Osteocyte (in vitro differentiated cells): ENCODE results near the gene TNIP2. TPM values are rescaled to one million over a fixed set of nuclear protein-coding genes. Genes with fewer than 3 reads are reported as not detected.

Source experiments
- DNase-seq: peaks from one replicate; pipeline ENCODE4 v3.0.0; 2021; ENCODE audit warnings: mixed read lengths; ENCODE audit not compliant: unreplicated experiment; ENCODE audit errors: extremely low spot score
- H3K27ac Mint-ChIP-seq: one replicate; pipeline ENCODE4 v1.8.0; 2021; ENCODE audit warnings: mild to moderate bottlenecking, mixed read lengths; ENCODE audit not compliant: unreplicated experiment
- H3K27me3 Mint-ChIP-seq: one replicate; pipeline ENCODE4 v1.8.0; 2021; ENCODE audit warnings: mixed read lengths; ENCODE audit not compliant: unreplicated experiment
- H3K36me3 Mint-ChIP-seq: one replicate; pipeline ENCODE4 v1.8.0; 2021; ENCODE audit warnings: mixed read lengths; ENCODE audit not compliant: unreplicated experiment
- H3K4me1 Mint-ChIP-seq: one replicate; pipeline ENCODE4 v1.8.0; 2021; ENCODE audit warnings: mixed read lengths; ENCODE audit not compliant: unreplicated experiment
- H3K4me3 Mint-ChIP-seq: one replicate; pipeline ENCODE4 v1.8.0; 2021; ENCODE audit warnings: mild to moderate bottlenecking, moderate library complexity, mixed read lengths; ENCODE audit not compliant: unreplicated experiment
- H3K9me3 Mint-ChIP-seq: one replicate; pipeline ENCODE4 v1.8.0; 2021; ENCODE audit warnings: mixed read lengths; ENCODE audit not compliant: unreplicated experiment
- total RNA-seq: library from RNA; stranded (reverse); gene quantifications from 2 replicates; pipeline ENCODE4 v1.2.1, GENCODE V29; 2021
- TF ChIP-seq, protein P1 (sequence below): fragments of 200-600 bp; sonication (generic); IDR thresholded peaks from 2 replicates; pipeline ENCODE4 v1.5.0; 2021; ENCODE audit warnings: antibody characterized with exemption, mild to moderate bottlenecking, moderate library complexity

Gene TNIP2
- total RNA-seq, 1 donor from 2014 or later: 34.0 TPM

DNA sequence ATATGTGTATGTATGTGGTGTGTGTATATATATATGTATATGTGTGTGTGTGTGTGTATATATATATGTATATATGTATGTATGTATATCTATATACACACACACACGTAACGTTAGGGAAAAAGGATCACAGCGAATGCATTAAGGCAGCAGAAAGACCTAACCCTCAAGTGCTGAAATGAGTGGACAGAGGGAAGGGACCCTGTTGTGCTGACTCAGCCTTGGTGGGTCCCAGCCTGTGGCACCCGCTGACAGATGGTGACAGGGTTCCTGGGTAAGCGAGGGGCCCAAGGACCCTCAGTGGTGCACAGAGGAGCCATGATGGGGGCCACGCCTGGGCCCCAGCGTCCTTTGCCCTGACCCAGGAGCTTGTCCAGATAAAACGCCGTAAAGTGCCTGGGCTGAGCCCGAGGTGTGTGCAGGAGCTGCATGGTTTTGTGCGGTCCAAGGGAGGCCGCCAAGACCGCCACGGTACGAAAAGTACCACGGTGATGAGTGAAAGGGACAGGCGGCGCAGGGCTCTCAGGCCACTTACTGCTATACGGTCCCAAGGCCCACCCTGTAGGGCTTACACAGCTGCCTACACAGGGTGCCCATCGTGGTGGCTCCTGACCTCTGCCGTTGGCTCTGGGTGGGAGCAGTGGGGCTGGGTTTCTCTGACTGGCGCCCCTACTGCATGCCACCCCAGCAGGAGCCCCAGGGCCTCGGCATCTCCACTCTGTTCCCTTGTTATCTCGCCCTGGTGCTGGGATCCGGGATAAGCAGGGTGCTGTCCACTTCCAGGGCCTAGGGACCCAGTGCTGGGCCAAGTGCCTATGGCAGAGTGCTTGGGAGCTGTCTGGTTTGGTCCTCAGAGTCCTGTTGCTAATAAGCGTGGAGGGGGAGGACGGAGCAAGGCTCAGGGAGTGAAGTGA lies 46.7 kb upstream of the TNIP2 start:
- no peak for DNase-seq
- Mint-ChIP-seq H3K4me3 (no peak overlapping the region), H3K36me3 (peaks cover 11% of the 10 kb centered on the region), H3K4me1 (peaks cover 63% of the 10 kb centered on the region), H3K27ac (no peak overlapping the region), H3K27me3 (no peaks in the 10 kb centered on the region), H3K9me3 (no peaks in the 10 kb centered on the region)
- TF ChIP-seq, protein P1, sequence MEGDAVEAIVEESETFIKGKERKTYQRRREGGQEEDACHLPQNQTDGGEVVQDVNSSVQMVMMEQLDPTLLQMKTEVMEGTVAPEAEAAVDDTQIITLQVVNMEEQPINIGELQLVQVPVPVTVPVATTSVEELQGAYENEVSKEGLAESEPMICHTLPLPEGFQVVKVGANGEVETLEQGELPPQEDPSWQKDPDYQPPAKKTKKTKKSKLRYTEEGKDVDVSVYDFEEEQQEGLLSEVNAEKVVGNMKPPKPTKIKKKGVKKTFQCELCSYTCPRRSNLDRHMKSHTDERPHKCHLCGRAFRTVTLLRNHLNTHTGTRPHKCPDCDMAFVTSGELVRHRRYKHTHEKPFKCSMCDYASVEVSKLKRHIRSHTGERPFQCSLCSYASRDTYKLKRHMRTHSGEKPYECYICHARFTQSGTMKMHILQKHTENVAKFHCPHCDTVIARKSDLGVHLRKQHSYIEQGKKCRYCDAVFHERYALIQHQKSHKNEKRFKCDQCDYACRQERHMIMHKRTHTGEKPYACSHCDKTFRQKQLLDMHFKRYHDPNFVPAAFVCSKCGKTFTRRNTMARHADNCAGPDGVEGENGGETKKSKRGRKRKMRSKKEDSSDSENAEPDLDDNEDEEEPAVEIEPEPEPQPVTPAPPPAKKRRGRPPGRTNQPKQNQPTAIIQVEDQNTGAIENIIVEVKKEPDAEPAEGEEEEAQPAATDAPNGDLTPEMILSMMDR: no peak

DNA sequence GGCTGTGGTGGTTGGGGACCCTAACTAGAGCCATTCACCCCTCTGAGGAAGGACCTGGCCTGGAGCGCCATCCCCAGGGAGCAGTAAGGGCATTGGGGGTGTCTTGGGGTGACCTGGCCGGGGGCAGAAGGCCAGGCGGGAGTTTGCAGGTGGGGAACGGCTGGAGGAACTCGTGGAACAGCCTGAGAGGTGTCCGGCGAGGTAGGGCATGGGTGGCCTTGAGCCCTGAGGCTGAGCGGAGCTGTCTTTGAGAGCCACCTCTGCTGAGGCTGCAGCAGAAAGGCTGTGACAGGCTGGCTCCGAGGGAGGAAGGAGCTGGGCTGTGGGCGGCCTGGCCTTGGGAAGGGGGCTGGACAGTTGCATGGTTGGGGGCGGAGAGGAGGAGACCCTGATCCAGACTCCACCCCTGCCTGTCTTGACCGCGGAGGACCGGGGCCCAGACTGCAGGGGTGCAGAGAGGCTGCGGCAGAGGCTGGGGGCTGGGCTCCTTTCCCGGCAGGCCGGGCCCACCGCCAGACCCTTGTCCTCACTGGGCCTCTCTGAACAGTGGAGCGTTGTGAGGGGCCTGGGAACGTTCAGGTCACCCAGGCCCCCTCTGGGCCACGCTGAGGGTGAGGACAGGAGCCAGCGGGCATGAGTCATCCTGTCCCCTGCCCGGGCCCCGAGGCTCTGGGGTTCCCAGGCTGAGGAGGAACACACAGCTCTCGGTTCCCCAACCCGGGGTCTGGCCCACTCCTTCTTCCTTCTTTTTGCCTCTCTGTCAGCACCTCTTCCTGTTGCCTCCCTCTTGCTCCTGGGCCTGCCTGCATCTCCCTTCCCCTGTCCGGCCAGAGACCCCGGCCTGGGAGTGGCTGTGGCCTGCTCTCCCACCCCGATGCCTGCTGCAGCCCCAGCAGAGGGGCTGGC lies 44.8 kb upstream of the TNIP2 start:
- TF ChIP-seq, protein P1: no peak
- Mint-ChIP-seq H3K27ac (peak overlapping the region; percentile 88), H3K36me3 (peaks cover 2% of the 10 kb centered on the region), H3K27me3 (no peaks in the 10 kb centered on the region), H3K4me3 (peak overlapping the region; percentile 54), H3K4me1 (peaks cover 71% of the 10 kb centered on the region), H3K9me3 (no peaks in the 10 kb centered on the region)
- no peak for DNase-seq

DNA sequence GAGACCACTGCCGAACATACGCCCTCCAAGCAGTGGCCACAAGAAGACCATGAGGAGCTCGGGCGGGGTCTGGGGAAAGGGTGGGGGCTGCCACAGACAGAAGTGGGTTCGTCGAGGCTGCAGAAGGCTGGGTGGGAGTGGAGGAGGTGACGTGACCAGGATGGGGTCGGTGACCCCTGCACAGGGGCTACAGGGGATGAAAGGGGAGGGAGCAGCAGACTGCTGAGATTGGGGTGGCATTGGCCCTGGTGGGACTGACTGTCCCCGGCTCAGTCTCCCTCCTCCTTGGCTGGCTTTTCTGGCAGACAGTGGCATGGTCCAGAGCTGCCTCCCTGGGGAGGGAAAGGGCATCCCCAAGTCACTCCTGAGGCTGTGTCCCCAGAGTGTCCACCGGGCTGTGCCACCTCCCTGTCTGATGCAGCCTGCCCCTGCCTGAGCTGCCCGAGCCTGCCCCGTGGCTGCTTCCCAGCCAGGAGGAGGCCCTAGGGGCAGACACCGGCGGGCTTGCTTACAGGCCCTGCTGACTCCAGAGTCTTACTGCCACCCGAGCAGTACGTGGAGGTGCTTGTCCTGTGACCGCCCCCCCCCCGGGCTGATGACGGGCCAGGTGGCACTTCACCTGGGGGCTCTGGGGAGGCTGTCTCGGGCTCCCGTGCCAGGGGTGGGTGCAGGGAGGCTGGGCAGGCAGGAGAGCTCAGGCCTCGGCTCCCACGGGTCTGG lies 44.0 kb upstream of the TNIP2 start:
- H3K4me1 Mint-ChIP-seq: peaks cover 72% of the 10 kb centered on the region
- TF ChIP-seq, protein P1: no peak
- H3K27me3 Mint-ChIP-seq: no peaks in the 10 kb centered on the region
- H3K36me3 Mint-ChIP-seq: peaks cover 2% of the 10 kb centered on the region
- H3K27ac Mint-ChIP-seq: peak overlapping the region; percentile 88
- peak overlapping the region; percentile 54 for H3K4me3 Mint-ChIP-seq
- no peaks in the 10 kb centered on the region for H3K9me3 Mint-ChIP-seq
- DNase-seq: no peak

DNA sequence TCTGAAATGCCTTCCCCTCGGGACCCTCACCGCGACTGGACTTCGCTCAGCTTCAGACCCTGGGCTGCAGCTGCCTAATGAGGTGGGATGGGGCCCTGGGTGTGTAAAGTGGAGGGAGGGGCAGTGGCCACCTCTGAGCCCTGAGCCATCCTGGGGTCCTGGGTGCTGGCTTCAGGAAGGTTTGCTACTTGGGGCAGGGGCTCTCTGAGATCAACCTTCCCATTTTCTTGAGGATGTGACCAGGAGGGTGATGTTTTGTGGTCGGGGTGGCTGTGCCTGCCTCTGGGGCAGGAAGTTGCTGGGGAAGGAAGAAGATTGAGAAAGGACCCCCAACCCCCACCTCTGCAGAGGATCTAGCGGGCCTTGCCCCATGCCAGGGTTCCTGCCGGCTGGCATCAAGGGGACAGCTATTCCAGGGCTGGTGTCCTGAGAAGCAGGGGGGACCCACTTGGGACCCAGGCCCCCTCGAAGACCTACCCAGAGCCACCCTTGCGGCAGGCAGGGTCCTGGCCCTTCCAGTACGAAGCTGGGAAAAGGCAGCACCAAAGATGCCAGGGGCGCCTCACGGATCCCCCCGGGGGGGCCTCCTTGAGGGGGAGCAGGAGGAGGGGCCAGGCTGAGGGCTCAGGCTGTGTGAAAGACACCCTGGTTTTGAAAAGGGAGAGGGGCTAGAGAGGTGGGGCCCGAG lies 43.2 kb upstream of the TNIP2 start:
- no peaks in the 10 kb centered on the region for H3K27me3 Mint-ChIP-seq
- TF ChIP-seq, protein P1: no peak
- no peaks in the 10 kb centered on the region for H3K9me3 Mint-ChIP-seq
- H3K36me3 Mint-ChIP-seq: peaks cover 2% of the 10 kb centered on the region
- H3K4me1 Mint-ChIP-seq: peaks cover 78% of the 10 kb centered on the region
- H3K4me3 Mint-ChIP-seq: no peak overlapping the region
- DNase-seq: no peak
- H3K27ac Mint-ChIP-seq: peak overlapping the region; percentile 88
